Right ventricle myocardium inferior (tissue), 1 donor: Measurements from ENCODE around the gene CPAMD8. TPM values are rescaled to one million over a fixed set of nuclear protein-coding genes. Genes with fewer than 3 reads are reported as not detected.
"Not testable (repeated sequence)": the region's sequence is repeated elsewhere in the genome, so short reads cannot be mapped to it uniquely, and the experiment has no call there.

ENCODE experiments used
- ATAC-seq: fragments of 200-7000 bp; cut with Tn5 transposase; one replicate; pipeline ENCODE4 v1.9.1; 2020; ENCODE audit warnings: mild to moderate bottlenecking, moderate library complexity
- DNase-seq: peaks from one replicate; pipeline ENCODE4 v3.0.0; 2021; ENCODE audit errors: missing footprints
- intact Hi-C: fragments of 100-400 bp; cut with DNase I; formaldehyde crosslinking; loops from one replicate; pipeline ENCODE4 v1.11.0; 2022
- total RNA-seq: library from RNA; stranded (reverse); fragmentation: NEBNext Ultra II Directional; extraction: Animal tissue kit (Norgen Biotek cat#: 25700); gene quantifications from one replicate; pipeline ENCODE4 v1.2.1, GENCODE V29; 2021
- donor health status: DM: no; HTN: yes; CAD: no; lungs with severe emphysema.

CPAMD8 gene
- total RNA-seq, 1 donor from 2014 or later = 16.0 TPM

DNA sequence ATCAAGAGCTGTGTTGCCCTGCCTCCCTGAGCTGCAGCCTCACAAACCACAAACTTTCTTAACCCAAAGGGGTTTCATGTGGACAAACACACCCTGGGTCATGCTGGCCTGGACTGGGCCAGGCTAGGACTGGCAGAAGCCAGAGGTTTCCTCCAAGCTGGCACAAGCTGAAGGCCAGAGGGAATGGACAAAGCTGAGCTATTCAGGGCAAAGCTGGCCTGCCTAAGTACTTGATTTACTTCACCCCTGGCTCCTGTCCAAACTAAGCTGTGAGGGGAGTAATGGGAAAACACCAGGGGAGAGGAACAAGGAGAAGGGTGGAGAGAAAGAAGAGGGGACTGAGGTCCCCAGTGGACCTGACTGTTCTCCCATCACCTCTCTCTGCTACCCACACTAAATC is 6.2 kb downstream of the CPAMD8 start:
- ATAC-seq (no peak), DNase-seq (no peak)
- intact Hi-C loops = no loop called here

- ATAC-seq, DNase-seq, intact Hi-C loops: not testable (repeated sequence)
Observed at GRCh38 chr19:17014212-17014861, 12.3 kb downstream of the CPAMD8 start.

GRCh38 chr19:17011485-17011884 is 15.1 kb downstream of the CPAMD8 start:
- ATAC-seq (no peak), DNase-seq (no peak)
- intact Hi-C loops = no loop called here

DNA sequence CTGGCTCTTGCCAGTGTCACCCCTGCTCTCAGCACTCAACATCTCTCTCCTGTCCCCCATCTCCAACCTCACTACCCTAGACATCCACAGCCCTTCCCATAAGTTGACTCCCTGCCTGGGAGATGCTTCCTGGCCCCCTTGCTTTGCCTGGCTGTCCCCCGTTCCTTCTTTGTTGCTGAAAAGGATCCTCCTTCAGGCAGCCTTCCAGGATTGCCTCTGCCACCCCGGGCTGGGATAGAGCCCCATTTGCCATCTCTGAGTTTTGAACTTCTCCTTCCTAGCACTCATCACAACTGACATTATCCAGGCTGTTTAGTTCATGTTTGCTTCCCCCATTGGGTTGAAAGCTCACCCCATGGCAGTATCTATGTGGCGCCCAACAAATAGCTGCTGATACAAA is 20.0 kb downstream of the CPAMD8 start:
- ATAC-seq (no peak), DNase-seq (no peak)
- intact Hi-C loops = no loop called here

GRCh38 chr19:17005000-17005399 is 21.6 kb downstream of the CPAMD8 start:
- intact Hi-C loops = no loop called here
- no peak for DNase-seq
- ATAC-seq = no peak

- DNase-seq = no peak
- intact Hi-C loops = no loop called here
- ATAC-seq = no peak
Observed at GRCh38 chr19:17004386-17004785, 22.2 kb downstream of the CPAMD8 start.

DNA sequence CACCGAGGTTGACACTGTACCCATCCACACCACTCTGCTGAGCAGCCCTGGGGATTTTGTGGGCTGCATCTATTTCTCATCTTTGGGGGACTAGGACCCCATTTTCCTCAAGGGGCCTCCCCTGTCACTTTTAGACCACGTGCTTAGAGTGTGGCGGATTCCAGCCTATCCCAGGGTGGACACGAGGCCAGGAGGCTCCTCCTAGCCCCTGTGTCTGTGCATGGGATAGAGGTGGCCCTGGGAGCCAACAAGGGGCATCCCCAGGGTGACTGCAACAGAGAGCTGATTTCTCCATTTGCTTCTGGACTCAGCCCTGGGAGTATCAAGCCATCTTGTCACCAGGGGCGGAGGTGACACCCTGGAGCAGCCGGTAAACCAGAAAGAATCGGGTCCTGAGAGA is 24.2 kb downstream of the CPAMD8 start:
- ATAC-seq = no peak
- intact Hi-C loops = no loop called here
- DNase-seq = no peak

GRCh38 chr19:17001603-17002183 is 24.9 kb downstream of the CPAMD8 start:
- DNase-seq = no peak
- ATAC-seq = peak; percentile 25
- intact Hi-C loops = no loop called here

- ATAC-seq (no peak), DNase-seq (no peak)
- intact Hi-C loops = no loop called here
Observed at GRCh38 chr19:16998635-16999194, 27.9 kb downstream of the CPAMD8 start.

DNA sequence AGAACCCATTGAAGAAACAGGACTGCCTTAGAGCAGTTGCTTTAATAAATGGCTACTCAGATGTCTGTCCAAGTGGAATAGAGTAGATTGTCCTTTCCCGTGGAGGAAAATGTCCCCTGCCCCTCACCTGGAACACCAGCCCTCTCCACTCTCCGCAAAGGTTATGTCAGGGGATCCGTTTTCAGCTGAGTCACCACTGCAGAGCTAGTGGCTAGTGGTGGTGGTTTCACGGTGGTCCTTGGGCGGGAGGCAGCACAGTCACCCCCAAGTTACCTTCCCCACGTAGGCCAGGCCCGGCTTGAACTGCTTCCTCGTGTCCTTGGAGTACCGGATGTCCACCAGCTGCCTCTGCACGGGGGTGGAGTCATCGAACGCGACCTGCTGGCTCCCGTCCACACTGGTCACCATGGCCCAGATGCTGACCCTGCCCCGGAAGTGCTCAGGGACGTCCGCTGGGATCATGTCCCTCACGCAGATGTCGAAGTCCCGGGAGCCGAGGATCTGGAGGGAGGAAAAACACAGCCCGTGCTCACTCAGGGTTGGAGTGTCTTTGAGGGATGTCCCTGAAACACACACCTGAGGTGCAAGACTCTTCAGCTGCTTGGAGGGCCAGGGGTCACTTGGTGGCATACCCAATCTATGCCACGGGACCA is 29.6 kb downstream of the CPAMD8 start:
- intact Hi-C loops, DNase-seq, ATAC-seq: not testable (repeated sequence)

DNA sequence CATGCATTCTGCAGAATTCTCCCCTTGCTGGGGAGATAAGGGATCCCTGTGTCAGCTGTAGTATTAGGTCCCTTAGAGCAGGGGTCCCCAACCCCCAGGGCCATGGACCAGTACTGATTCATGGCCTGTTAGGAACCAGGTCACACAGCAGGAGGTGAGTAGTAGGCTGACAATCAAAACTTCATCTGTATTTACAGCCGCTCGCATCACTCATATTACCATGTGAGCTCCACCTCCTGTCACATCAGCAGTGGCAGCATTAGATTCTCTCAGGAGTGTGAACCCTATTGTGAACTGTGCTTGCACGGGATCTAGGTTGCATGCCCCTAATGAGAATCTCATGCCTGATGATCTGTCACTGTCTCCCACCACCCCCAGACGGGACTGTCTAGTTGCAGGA is 37.9 kb downstream of the CPAMD8 start:
- ATAC-seq = no peak
- no peak for DNase-seq
- intact Hi-C loops = no loop called here

- DNase-seq = no peak
- no peak for ATAC-seq
- intact Hi-C loops = no loop called here
Observed at GRCh38 chr19:16985403-16985802, 41.2 kb downstream of the CPAMD8 start.

DNA sequence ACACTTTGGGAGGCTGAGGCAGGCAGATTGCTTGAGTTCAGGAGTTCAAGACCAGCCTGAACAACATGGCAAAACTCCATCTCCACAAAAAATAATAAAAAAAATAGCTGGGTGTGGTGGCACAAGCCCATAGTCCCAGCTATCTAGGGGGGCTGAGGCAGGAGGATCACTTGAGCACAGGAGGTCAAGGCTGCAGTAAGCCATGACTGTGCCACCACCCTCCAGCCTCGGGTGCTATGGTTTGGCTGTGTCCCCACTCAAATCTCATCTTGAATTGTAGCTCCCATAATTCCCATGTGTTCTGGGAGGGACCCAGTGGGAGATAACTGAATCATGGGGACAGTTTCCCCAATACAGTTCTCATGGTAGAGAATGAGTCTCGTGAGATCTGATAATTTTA is 44.0 kb downstream of the CPAMD8 start:
- DNase-seq, ATAC-seq, intact Hi-C loops: not testable (repeated sequence)

- intact Hi-C loops = loop anchor here (10.0 kb wide), 1 partner anchor 1276 kb away; a partner anchor contains a TSS
- DNase-seq = no peak
Observed at GRCh38 chr19:16978839-16979802, 47.5 kb downstream of the CPAMD8 start.

GRCh38 chr19:16978156-16978555 is 48.5 kb downstream of the CPAMD8 start:
- no peak for DNase-seq

More at GRCh38 chr19:16978839-16979802, 47.5 kb downstream of the CPAMD8 start:
- no peak for ATAC-seq

DNA sequence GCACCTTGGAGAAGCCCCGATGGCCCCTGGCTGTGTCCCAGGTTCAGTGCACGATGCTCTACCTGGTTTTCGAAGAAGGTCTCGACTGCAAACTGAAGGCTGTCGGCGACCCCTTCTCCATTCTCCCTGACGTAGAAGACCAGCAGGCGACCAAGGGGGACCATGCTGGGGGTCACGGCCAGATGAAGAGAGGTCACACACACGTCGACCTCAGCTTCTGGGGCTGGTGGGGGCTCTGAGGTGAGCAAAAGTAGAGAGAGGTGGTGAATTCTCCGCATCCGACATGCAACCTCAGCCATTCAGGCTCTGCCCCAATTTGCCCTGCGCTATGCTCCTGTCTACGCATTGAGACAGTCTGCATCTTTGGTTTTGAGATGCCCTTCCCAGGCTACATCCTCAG is 49.3 kb downstream of the CPAMD8 start:
- DNase-seq (no peak), ATAC-seq (no peak)
- intact Hi-C loops = loop anchor here (10.0 kb wide), 1 partner anchor 1277 kb away; a partner anchor contains a TSS

More at GRCh38 chr19:16978156-16978555, 48.5 kb downstream of the CPAMD8 start:
- intact Hi-C loops = loop anchor here (10.0 kb wide), 1 partner anchor 1277 kb away; a partner anchor contains a TSS
- no peak for ATAC-seq

DNA sequence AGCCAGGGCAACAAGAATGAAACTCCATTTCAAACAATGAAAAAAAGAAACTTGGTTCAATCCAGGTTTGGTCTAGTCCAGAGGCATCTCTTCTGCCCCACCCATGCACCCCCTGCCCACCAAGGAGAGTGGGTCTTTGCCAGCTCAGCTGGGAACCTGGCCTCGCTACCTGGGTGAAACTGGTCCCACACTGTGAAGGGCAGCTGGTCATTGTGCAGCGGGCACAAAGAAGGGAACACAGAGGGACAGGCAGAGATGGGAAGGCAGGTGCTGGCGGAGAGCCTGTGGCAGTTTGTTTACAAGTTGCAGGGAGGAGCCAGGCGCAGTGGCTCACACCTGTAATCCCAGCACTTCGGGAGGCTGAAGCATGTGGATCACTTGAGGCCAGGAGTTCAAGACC is 50.2 kb downstream of the CPAMD8 start:
- ATAC-seq = no peak
- intact Hi-C loops = loop anchor here (10.0 kb wide), 1 partner anchor 1278 kb away; a partner anchor contains a TSS

GRCh38 chr19:16970821-16971220 is 55.8 kb downstream of the CPAMD8 start:
- ATAC-seq (no peak), DNase-seq (no peak)
- intact Hi-C loops = loop anchor here (10.0 kb wide), 1 partner anchor 1284 kb away; a partner anchor contains a TSS

More for the DNA sequence above, 50.2 kb downstream of the CPAMD8 start:
- no peak for DNase-seq
